Endometrial microvascular endothelial cells (primary cell): Measurements from ENCODE around the gene LAS1L. TPM values are rescaled to one million over a fixed set of nuclear protein-coding genes. Genes with fewer than 3 reads are reported as not detected.
"Not testable (repeated sequence)": the region's sequence is repeated elsewhere in the genome, so short reads cannot be mapped to it uniquely, and the experiment has no call there.

Experiments
- in situ Hi-C: cut with HindIII; loops from 2 replicates; pipeline ENCODE4 v1.10.0; 2017; ENCODE audit warnings: low sequenced_read_pairs, low pct_unique_long_range_greater_than_20kb; ENCODE audit errors: inconsistent ontology term
- total RNA-seq: library from RNA; depleted of rRNA; stranded (reverse); fragments of >200 nt; gene quantifications from one replicate; pipeline ENCODE4 v1.2.3, GENCODE V29; 2015; ENCODE audit errors: inconsistent ontology term

Gene LAS1L
- 34.6 TPM for total RNA-seq

DNA sequence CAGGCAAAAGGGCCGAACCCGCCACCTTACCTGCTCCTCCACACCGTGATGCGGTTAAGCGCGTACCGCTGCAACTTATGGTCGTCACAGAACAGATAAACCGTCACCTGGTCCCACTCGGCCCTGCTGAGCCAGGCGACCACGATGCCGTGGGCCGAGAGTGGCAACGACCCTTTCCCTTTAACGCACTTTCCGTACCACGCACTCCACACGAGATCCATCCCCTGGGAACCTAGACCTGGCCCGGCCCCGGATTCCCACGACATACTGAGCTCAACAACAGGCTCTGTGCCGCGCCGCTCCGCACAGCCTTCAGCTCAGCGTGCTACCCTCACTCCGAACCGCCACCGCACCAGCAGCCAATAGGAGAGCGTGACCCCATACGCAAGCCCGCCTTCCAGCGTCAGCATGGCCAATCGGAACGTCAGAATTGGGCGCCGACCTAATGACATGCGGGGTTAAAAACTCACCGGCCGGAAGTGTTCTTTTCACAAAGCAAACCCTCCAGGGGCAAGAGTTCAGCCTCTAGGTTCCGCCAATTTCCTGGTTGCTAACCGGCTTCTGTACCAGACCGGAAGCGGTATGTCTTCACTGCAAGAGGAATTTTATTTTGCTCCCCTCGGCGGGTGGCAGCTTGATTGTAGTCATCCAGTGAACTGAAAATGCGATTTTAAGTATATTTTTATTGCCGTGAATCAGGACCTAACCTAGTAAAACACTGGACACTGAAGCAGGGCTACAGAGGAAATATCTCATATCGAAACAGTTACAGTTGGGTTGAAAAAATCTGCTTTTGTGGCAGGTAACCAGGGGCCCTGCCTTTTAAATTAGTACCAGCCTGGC, at the start of gene LAS1L:
Gene LAS1L, minus strand, starts transcription at position 338 of the 843 bp plus-strand sequence. Its CDS starts 72 bp downstream, at position 266.
- in situ Hi-C loops: no loop called here

DNA sequence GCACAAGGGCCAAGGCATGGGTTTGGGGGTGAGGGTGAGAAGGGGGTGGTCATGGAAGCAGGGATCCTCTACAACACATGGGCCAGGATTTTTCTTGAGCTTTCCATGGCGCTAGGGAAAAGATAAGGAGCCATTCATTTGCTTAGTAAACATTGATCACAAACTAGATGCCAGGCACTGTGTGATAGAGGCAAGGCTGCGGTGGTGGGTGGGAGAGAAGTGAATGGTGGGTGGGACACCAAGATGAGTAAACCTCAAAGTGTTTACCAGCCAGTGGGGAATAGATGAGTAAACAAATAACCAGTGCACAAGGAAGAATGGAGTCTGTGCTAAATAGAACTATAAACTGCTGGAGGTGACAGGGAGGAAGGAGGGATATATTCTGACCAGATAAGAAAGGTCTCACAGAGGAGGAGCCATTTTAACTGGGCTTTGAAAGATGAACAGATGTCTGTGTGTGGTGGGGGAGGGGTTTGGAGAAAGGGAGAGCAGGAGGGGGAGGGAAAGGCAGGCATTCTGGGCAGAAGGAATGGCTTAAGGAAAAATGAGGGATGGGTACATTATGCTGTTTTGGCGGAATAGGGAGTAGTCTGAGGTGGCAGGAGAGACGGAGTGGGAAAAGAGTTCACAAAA, 48.0 kb upstream of the LAS1L start:
- in situ Hi-C loops: no loop called here

DNA sequence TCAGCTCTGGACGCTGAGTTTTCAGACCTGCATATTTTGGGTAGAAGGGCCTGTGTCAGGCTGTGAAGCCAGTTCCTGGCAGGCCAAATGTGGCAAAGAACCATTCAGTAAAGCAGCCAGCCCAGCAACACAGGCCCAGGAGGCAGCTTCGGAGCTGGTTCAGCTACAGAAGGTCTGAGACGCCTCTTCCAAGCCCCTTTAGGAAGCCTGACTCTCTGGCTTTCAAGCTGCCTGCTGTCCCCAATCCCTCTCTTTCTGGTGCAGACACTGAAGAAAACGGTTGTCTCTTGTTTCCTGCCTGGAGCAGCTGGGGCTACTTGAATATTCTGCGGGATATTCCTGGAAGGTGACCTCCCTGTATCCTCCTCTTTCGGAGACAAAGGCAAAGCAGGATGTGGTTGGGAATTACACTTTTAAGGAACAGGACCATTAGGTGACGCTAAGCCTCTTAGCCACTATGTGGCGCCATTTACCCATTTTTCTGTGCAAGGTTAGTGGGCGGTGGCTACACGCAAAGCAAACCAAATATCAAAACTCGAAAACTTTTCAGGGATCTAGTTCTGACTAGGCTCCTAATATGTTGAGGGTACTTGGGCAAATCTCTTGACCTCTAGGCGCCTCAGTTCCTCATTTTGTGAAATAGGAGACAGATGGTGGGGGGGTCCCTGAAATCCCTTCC, 47.2 kb upstream of the LAS1L start:
- in situ Hi-C loops: no loop called here

DNA sequence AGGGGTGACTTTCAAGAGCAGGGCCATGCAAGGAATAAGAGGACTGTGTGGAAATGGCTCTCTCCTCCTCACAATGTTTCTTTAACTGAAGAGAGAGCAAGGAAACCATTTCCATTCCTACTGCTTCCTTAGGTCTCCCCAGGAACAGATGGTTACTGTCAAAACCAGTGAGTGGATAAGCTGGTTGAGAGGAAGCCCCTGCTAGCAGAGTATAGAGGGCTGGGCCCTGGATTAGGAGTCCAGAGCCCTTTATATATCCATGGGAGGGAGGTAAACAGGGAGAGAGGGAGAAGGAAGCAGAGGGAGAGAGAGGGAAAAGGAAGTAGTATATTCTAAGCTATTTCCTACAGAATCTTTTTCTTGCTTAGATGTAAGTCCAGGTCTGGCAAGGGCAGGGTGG, 43.8 kb upstream of the LAS1L start:
- in situ Hi-C loops: no loop called here

DNA sequence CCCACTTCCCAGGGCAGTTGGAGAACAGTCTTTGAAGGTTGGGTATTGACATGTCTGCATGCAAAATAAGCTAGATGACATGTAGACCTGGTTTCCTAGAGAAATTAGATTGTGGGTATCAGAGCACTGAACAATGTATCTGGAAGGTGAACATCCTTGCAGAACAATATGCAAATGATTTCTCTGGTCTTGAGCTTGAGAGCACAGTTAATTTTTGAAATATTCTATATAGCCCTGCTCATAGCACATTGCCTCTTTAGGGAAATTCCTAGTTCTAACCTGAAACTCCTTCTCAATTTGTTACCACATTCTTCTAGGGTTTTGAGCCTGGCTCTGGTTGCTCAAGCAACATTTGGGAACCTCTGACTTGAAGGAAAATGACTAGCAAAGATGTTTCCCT, 41.6 kb upstream of the LAS1L start:
- in situ Hi-C loops: no loop called here

DNA sequence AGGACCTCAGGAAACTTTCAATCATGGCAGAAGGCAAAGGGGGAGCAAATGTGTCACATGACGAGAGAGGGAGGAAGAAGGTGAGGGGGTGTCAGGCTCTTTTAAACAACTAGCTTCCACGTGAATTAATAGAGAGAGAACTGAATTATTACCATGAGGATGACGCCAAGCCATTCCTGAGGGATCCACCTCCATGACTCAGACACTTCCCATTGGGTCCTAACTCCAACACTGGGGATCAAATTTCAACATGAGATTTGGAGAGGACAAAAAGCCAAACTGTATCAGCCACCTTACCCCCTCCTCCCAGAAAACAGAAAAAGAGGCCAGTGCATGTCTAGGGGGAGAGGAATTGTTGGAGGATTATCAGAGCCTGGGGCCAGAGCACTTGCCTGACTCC, 40.4 kb upstream of the LAS1L start:
- in situ Hi-C loops: no loop called here

DNA sequence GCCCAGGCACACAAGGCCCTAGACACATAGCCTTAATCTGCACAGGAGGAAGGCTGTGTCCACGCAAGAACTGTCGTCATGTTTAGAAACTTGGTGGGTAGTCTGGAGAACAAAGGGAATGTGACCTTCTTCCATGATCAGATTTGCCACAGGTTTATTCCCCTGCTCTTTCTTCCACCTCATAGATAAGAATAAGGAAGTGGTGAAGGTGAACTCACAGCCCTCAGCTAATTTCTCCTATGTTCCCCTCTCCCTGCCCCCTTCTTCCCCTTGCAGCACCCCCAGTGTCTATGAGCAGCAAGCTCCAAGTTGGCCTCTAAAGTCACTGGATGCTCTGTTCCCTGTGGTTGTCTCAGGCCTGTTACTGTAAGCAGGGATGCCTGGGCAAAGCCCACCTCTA, 39.8 kb upstream of the LAS1L start:
- in situ Hi-C loops: no loop called here

DNA sequence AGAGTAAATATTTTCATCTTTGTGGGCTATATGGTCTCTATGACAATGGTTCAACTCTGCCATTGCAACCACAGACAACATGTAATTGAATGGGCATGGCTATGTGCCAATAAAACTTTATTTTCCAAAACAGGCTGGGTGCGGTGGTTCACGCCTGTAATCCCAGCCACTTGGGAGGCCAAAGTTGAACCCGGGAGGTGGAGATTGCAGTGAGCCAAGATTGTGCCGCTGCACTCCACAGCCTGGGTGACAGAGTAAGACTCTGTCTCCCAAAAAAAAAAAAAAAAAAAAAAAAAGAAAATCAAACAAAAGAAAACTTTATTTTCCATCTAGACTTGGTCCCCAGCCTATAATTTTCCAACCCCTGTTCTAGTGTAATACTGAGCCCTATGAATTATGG, 38.4 kb upstream of the LAS1L start:
- in situ Hi-C loops: no loop called here

DNA sequence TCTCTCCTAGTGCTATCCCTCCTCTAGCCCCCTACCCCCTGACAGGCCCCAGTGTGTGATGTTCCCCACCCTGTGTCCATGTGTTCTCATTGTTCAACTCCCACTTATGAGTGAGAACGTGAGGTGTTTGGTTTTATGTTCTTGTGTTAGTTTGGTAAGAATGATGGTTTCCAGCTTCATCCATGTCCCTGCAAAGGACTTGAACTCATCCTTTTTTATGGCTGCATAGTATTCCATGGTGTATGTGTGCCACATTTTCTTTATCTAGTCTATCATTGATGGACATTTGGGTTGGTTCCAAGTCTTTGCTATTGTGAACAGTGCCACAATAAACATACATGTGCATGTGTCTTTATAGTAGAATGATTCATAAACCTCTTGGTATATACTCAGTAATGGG, 28.3 kb upstream of the LAS1L start:
- in situ Hi-C loops: not testable (repeated sequence)

DNA sequence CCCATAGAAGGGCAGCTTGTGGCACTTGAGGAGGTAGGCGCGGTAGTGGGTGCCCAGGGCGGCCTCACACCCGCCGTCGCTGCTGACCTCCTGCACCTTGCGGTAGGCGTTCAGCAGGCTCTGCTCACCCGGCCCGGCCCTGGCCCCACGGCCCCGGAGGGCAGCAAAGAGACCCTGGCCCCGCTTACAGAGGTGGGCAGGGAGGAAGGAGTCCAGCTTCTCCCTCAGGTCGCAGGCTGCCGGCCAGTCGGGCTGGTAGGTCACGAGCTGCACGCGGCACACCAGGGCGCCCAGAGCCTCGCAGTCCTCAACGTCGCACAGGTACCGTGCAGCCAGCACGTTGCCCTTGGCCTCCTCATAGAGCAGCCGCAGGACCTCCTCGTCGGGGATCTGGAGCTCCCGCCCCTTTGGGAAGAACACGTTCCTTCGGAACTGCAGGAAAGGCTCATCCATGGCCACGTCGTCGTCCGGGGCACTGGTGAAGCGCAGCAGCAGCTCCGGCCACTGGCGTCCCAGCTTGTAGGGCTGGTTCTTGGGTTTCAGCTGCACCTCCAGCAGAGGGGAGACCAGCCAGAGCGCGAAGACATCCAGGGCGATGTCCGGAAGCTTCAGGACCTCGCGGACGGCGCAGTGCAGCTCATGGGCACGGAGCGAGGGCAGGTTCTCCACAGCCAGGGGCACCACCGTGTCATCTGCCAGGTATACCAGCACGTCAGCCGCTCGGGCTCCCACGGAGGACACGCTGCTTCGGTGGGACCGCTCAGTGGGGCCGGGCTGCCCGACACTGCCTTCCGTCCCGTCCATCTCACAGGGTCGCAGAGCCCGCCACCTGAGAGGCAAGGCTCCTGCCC, 17.1 kb upstream of the LAS1L start:
- in situ Hi-C loops: no loop called here

DNA sequence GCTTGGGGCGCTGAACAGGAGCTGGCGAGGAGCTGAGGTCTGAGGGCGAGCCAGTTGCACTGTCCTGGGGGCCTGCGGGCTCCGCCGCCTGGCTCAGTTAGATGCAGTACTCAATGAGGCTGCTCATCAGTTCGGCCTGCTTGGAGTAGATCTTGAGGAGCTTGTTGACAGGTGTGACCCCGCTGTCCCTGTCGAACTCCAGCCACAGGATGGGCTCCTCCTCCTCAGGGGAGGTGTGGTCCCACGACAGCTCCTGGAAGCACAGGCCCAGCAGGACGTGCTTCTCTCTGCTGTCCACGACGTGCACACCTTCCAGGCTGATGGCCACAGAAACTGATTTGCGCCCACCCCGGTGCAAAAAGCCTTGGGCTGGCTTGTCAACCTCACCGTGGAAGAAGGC, 16.5 kb upstream of the LAS1L start:
- in situ Hi-C loops: no loop called here

DNA sequence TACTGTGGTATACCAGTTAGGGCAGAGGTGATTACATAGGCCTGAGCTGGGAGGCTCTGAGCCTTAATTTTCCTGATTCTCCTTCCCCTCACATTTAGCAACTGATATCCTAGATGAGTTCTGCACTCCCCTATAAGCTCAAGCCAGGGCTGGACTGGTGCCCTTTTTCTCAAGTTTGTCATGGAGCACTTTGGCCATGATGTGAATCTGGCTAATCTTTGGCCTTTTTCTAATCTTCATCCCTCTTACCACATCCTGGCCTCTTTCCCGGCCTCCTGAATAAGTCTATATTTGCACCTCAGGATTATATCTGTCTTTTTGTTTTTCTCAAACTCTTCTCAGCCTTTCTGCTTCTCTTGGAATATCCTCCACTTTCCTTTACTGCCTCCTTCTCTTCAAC, 10.9 kb upstream of the LAS1L start:
- in situ Hi-C loops: no loop called here

DNA sequence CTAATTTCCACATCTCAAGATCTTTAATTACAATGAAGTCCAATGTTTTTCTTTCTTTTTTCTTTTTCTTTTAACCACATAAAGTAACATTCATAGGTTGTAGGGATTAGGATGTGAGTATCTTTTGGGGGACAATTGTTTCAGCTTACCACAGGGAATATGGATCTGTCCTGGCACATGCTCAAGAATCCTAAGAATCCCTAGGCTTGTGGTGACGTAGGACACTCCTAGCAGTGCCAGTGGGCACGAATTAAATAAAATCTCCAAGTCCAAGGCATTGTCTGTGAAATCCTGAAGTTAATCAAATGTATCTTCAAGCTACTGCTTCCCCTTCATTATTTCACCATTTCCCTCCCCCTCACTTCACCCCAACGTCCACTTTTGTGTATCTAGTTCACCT, 2.6 kb upstream of the LAS1L start:
- in situ Hi-C loops: no loop called here

DNA sequence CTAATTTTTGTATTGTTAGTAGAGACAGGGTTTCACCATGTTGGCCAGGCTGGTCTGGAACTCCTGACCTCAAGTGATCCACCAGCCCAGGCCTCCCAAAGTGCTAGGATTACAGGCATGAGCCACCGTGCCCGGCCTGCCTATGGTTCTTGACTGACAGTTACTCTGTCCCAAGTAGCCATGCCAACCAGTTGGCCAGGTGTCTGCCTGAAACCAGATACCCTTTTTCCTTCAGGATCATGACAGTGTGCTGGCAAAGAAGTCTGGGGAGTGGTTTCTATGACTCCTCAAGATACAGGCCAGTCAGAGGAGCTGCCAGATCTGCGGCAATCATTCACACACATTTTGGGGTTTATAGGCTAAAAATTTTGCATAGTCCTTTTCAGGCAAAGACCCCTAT, 1.7 kb upstream of the LAS1L start:
- in situ Hi-C loops: no loop called here

DNA sequence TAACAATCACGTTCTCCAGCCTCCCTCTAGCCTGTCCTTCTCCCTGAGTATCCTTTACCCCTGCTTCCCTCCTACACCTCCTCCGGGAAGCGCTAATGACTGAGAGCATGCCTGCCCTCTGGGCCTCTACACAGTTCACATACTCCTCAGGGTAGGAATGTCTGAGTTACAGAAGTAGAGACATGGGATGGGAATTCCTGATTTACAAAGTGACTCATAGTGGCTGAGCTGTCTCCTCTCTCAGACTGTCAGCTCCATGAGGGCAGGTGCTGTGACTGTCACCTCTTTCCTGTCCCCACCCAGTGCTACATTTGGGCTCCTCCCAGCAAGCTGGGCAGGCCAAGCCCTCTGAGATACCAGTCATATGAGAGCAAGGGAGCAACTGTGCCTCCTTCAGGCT, 2.6 kb downstream of the LAS1L start:
- in situ Hi-C loops: no loop called here

DNA sequence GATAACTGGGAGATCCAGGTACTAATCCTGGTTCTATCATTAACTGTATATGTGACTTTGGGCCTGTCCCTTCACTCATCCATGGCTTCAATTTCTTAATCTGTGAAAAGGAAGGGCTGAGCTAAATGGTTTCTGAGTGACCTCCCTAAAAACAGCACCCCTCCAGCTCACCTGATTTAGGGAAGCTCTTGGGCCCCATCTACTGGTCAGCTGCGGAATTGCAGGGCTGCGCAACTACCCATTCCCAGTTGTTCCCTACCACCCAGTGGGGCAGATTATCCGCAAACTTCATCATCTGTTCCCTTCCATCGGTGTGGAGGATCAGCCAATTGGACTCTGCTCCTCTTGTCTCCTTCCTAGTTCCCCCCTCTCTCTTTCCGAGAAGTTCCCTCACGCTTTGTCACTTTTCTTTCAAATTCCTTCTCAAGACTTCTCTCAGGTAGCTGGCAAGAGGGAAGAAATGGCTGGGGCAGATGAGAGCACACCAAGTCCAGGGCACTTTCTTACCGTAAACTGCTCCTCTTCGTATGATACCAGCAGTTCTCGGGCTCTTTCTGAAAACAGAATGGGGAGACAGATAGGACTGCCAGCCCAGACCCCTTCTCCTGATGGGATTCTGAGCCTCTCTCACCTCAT, 5.8 kb downstream of the LAS1L start:
- in situ Hi-C loops: no loop called here

DNA sequence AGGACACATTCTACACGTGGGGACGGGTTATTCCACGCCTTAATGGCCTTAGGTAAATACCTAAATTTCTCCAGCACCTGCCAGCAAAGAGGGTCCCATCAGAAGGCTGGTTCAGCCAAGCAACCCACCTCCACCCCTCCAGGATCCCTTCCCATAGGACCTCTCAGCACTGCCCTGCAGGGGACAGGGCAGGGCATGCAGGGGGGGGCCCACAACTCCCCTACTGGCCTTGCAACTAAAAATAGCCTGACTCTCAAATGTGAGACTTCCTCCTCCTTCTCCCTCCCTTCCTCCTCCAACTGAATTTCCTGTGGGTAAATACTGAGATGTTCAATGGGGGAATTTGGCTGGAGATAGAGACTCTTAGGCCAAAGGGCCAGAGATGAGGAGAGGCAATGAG, 6.3 kb downstream of the LAS1L start:
- in situ Hi-C loops: no loop called here

DNA sequence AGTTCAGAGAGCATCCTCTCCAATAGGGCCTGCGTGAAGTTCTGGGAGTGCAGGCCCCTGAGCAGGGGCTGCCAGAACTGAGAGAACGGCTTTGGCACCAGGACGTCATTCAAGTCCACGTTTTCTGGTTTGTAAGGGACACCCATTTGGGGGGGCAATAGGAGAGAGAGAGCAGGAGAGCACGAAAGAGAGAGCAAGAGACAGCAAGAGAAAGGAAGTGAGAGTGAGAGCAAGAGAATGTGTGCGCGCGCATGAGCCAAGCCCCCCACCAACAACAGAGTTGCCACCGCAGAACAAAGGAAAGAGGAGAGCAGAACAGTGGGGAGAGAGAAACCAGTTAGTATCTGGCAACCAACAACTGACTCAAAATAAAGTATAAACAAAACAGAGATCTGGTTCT, 10.4 kb downstream of the LAS1L start:
- in situ Hi-C loops: no loop called here
